GM18502 (cell line): ENCODE measurements around the gene PRKCG.

ENCODE experiments used
- ATAC-seq: cut with Tn5 transposase; IDR thresholded peaks from one replicate; pipeline ENCODE4 v1.9.1; 2021; ENCODE audit warnings: mild to moderate bottlenecking; ENCODE audit not compliant: unreplicated experiment, poor library complexity

PRKCG gene

GRCh38 chr19:53896682-53897081 is 14.7 kb downstream of the PRKCG start:
- ATAC-seq: no peak

GRCh38 chr19:53897459-53897858 is 15.5 kb downstream of the PRKCG start:
- no peak for ATAC-seq

- no peak for ATAC-seq
These were observed 16.2 kb downstream of the PRKCG start for GRCh38 chr19:53898166-53898565.

- no peak for ATAC-seq
These were observed 16.8 kb downstream of the PRKCG start for GRCh38 chr19:53898636-53899341.

GRCh38 chr19:53900191-53900860 is 18.3 kb downstream of the PRKCG start:
- no peak for ATAC-seq

- ATAC-seq: no peak
These were observed 21.2 kb downstream of the PRKCG start for GRCh38 chr19:53903055-53903680.

GRCh38 chr19:53904909-53905308 is 22.9 kb downstream of the PRKCG start:
- ATAC-seq: no peak

- ATAC-seq: no peak
These were observed 23.8 kb downstream of the PRKCG start for GRCh38 chr19:53905787-53906186.

- ATAC-seq: no peak
These were observed 24.5 kb downstream of the PRKCG start for GRCh38 chr19:53906211-53907192.

- ATAC-seq: no peak
These were observed 25.2 kb downstream of the PRKCG start for GRCh38 chr19:53907193-53907581.

- ATAC-seq: no peak
These were observed 25.7 kb downstream of the PRKCG start for GRCh38 chr19:53907690-53908089.

- no peak for ATAC-seq
These were observed 26.3 kb downstream of the PRKCG start for GRCh38 chr19:53908106-53908934.

GRCh38 chr19:53908935-53909415 is 27.0 kb downstream of the PRKCG start, which contains the start of gene CACNG7:
CACNG7 (plus strand) TSS chr19:53909278; CDS start chr19:53912832, 3,554 bp downstream.
- ATAC-seq: no peak

- ATAC-seq: no peak
These were observed 27.6 kb downstream of the PRKCG start for GRCh38 chr19:53909471-53910169.

- no peak for ATAC-seq
These were observed 28.1 kb downstream of the PRKCG start for GRCh38 chr19:53910170-53910518.

GRCh38 chr19:53912653-53913052 is 30.7 kb downstream of the PRKCG start:
- ATAC-seq: no peak

- ATAC-seq: no peak
These were observed 33.0 kb downstream of the PRKCG start for GRCh38 chr19:53915000-53915399.

- no peak for ATAC-seq
These were observed 34.0 kb downstream of the PRKCG start for GRCh38 chr19:53916004-53916403.

- no peak for ATAC-seq
These were observed 35.4 kb downstream of the PRKCG start for GRCh38 chr19:53917356-53917755.
